Loucy (cell line): ENCODE data around the gene ARHGAP26.

Experiments used
- CTCF ChIP-seq: fragments of 200-600 bp; sonication (generic); conservative IDR thresholded peaks from 2 replicates; pipeline ENCODE4 v1.5.1; 2014; ENCODE audit warnings: mild to moderate bottlenecking, antibody characterized with exemption, low read length
- EZH2phosphoT487 ChIP-seq: fragments of 200-600 bp; IDR thresholded peaks from 2 replicates; pipeline ENCODE4 v1.6.1; 2018; ENCODE audit warnings: antibody characterized with exemption, mild to moderate bottlenecking, moderate library complexity, borderline replicate concordance

GRCh38 chr5:142798099-142798770 lies 28.1 kb downstream of the ARHGAP26 start:
- TF ChIP-seq CTCF, result no peak
- no peak for TF ChIP-seq EZH2phosphoT487
